Kidney (tissue), 14 donors: ENCODE results near the gene MRPL23. TPM values are rescaled to one million over a fixed set of nuclear protein-coding genes. Genes with fewer than 3 reads are reported as not detected.

ENCODE experiments used
- DNase-seq, 5 donors: peaks; one replicate each; pipeline ENCODE4 v3.0.0-alpha.2; 2013 to 2020
- FAIRE-seq: peaks from 2 replicates; lab custom pipeline; 2012; peaks lifted over from hg19 to GRCh38; lab: Jason Lieb, UNC
- H3K27ac ChIP-seq, 2 donors: one replicate each; pipeline ENCODE4 v1.7.0; 2013; ENCODE audit warnings: low read depth in 2 of 2, low read length in 2 of 2, inconsistent platforms in 1 of 2
- H3K27me3 ChIP-seq: one replicate; pipeline ENCODE4 v1.7.1; 2013; ENCODE audit warnings: low read length, inconsistent platforms; ENCODE audit not compliant: control insufficient read depth, insufficient read depth
- H3K36me3 ChIP-seq, 3 donors: one replicate each; pipeline versions ENCODE4 v1.7.0 to v1.7.1; 2013; ENCODE audit warnings: low read length in 3 of 3, control low read depth in 1 of 3, inconsistent platforms in 1 of 3; ENCODE audit not compliant: insufficient read depth in 3 of 3, control insufficient read depth in 2 of 3
- H3K4me1 ChIP-seq, 3 donors: one replicate each; pipeline versions ENCODE4 v1.7.0 to v1.7.1; 2013; ENCODE audit warnings: low read length in 3 of 3, inconsistent platforms in 1 of 3, low read depth in 1 of 3; ENCODE audit not compliant: control insufficient read depth in 2 of 3, insufficient read depth in 2 of 3
- H3K4me3 ChIP-seq, 3 donors: one replicate each; pipeline versions ENCODE4 v1.7.0 to v1.8.1; 2013; ENCODE audit warnings: low read length in 3 of 3, control low read depth in 1 of 3, inconsistent platforms in 1 of 3
- H3K9ac ChIP-seq, 3 donors: one replicate each; pipeline versions ENCODE4 v1.7.0 to v1.7.1; 2013; ENCODE audit warnings: low read length in 3 of 3, control low read depth in 1 of 3, inconsistent platforms in 1 of 3
- H3K9me3 ChIP-seq, 3 donors: one replicate each; pipeline versions ENCODE4 v1.7.0 to v1.7.1; 2013; ENCODE audit warnings: low read length in 3 of 3, control low read depth in 1 of 3, inconsistent platforms in 1 of 3; ENCODE audit not compliant: control insufficient read depth in 2 of 3, insufficient read depth in 1 of 3
- intact Hi-C: fragments of 100-400 bp; cut with DNase I; formaldehyde crosslinking; loops from one replicate; pipeline ENCODE4 v1.11.1; 2022
- polyA plus RNA-seq: library from polyadenylated mRNA; stranded (reverse); fragments of 350-450 nt; fragmentation: Illumina TruSeq; extraction: RNeasy Lipid Tissue Mini Kit (QIAGEN cat#74804); gene quantifications from one replicate; pipeline ENCODE4 v1.2.3, GENCODE V29; 2014; ENCODE audit warnings: low read depth, low replicate concordance; ENCODE audit not compliant: insufficient read depth
- total RNA-seq: library from RNA; stranded (reverse); fragmentation: NEBNext Ultra II Directional; extraction: Animal tissue kit (Norgen Biotek cat#: 25700); gene quantifications from one replicate; pipeline ENCODE4 v1.2.1, GENCODE V29; 2021
- TF ChIP-seq, protein P1 (sequence below): IDR thresholded peaks from 3 replicates; pipeline ENCODE4 v1.5.1; 2012; ENCODE audit warnings: mild to moderate bottlenecking, moderate library complexity, borderline replicate concordance; ENCODE audit not compliant: insufficient read depth; ENCODE audit errors: extremely low read depth
- donor health status: control.
- donor health status: control.
- donor health status: control.
- donor health status: control.
- donor health status: control.
- donor health status: DM: yes; HTN: yes; CAD: no.
- donor health status: Normal renal cell carcinoma (clear cell type).

The MRPL23 gene
- total and polyA plus RNA-seq, 2 donors from 2014 or later: 45.9 to 183 TPM

- FAIRE-seq (no peak), DNase-seq (peak in 2 of 5 donors; percentile 13 to 20)
- Histone ChIP-seq H3K4me3 (no peak overlapping the region), H3K36me3 (no peaks in the 10 kb centered on the region), H3K27me3 (no peaks in the 10 kb centered on the region), H3K9me3 (no peaks in the 10 kb centered on the region), H3K9ac (no peak overlapping the region), H3K4me1 (no peaks in the 10 kb centered on the region), H3K27ac (no peak overlapping the region)
- intact Hi-C loops: no loop called here
- TF ChIP-seq, protein P1, sequence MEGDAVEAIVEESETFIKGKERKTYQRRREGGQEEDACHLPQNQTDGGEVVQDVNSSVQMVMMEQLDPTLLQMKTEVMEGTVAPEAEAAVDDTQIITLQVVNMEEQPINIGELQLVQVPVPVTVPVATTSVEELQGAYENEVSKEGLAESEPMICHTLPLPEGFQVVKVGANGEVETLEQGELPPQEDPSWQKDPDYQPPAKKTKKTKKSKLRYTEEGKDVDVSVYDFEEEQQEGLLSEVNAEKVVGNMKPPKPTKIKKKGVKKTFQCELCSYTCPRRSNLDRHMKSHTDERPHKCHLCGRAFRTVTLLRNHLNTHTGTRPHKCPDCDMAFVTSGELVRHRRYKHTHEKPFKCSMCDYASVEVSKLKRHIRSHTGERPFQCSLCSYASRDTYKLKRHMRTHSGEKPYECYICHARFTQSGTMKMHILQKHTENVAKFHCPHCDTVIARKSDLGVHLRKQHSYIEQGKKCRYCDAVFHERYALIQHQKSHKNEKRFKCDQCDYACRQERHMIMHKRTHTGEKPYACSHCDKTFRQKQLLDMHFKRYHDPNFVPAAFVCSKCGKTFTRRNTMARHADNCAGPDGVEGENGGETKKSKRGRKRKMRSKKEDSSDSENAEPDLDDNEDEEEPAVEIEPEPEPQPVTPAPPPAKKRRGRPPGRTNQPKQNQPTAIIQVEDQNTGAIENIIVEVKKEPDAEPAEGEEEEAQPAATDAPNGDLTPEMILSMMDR: no peak
These were observed 20.6 kb downstream of the MRPL23 start for GRCh38 chr11:1967641-1968225.

GRCh38 chr11:1968454-1969002 lies 21.4 kb downstream of the MRPL23 start:
- Histone ChIP-seq H3K4me3 (no peak overlapping the region), H3K36me3 (no peaks in the 10 kb centered on the region), H3K9me3 (no peaks in the 10 kb centered on the region), H3K27me3 (no peaks in the 10 kb centered on the region), H3K27ac (no peak overlapping the region), H3K9ac (no peak overlapping the region), H3K4me1 (no peaks in the 10 kb centered on the region)
- no peak for FAIRE-seq
- TF ChIP-seq, protein P1: no peak
- intact Hi-C loops: no loop called here
- no peak for DNase-seq

- no peak overlapping the region for H3K9ac ChIP-seq
- FAIRE-seq (no peak), DNase-seq (no peak)
- H3K27ac ChIP-seq: no peak overlapping the region
- H3K9me3 ChIP-seq: no peaks in the 10 kb centered on the region
- no peaks in the 10 kb centered on the region for H3K4me1 ChIP-seq
- H3K27me3 ChIP-seq: no peaks in the 10 kb centered on the region
- TF ChIP-seq, protein P1: no peak
- H3K4me3 ChIP-seq: no peak overlapping the region
- intact Hi-C loops: no loop called here
- no peaks in the 10 kb centered on the region for H3K36me3 ChIP-seq
These were observed 21.9 kb downstream of the MRPL23 start for GRCh38 chr11:1969035-1969434.
